Hematopoietic multipotent progenitor cell treated with erythropoietin and hydrocortisone succinate and interleukin-3 and kit ligand, for 4 days (in vitro differentiated cells): ENCODE results near the gene FOXO4.
A peak's percentile ranks its signal among the peaks of the same experiment; 100 is the strongest.

Source experiments
- DNase-seq: peaks from one replicate; pipeline ENCODE4 v3.0.0-alpha.2; 2015

Gene FOXO4

DNA sequence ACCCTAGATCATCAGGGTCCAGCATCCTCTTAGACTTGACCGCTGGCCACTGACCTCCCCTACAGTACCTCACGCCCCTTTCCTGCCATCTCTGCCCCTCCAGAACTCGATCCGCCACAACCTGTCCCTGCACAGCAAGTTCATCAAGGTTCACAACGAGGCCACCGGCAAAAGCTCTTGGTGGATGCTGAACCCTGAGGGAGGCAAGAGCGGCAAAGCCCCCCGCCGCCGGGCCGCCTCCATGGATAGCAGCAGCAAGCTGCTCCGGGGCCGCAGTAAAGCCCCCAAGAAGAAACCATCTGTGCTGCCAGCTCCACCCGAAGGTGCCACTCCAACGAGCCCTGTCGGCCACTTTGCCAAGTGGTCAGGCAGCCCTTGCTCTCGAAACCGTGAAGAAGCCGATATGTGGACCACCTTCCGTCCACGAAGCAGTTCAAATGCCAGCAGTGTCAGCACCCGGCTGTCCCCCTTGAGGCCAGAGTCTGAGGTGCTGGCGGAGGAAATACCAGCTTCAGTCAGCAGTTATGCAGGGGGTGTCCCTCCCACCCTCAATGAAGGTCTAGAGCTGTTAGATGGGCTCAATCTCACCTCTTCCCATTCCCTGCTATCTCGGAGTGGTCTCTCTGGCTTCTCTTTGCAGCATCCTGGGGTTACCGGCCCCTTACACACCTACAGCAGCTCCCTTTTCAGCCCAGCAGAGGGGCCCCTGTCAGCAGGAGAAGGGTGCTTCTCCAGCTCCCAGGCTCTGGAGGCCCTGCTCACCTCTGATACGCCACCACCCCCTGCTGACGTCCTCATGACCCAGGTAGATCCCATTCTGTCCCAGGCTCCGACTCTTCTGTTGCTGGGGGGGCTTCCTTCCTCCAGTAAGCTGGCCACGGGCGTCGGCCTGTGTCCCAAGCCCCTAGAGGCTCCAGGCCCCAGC, 5.2 kb downstream of the FOXO4 start:
- peak; percentile 43 for DNase-seq

DNA sequence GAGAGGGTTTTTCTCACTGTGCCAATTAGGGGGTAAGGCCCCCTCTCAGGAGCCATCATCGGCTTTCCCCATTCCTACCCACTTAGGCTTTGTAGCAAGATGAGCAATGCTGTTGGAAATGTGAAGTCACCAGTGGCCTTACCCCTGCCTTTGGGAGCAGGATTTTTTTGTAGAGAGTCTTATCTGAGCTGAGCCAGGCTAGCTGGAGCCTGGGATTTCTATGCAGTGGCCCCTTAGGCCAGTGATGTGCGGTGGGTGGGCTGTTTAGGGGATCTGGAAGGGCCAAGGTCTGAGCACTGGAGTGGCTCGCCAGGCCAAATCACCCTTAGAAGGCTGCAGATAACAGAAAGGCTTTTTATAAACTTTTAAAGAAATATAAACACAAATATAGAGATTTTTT, 6.6 kb downstream of the FOXO4 start:
- peak; percentile 50 for DNase-seq

DNA sequence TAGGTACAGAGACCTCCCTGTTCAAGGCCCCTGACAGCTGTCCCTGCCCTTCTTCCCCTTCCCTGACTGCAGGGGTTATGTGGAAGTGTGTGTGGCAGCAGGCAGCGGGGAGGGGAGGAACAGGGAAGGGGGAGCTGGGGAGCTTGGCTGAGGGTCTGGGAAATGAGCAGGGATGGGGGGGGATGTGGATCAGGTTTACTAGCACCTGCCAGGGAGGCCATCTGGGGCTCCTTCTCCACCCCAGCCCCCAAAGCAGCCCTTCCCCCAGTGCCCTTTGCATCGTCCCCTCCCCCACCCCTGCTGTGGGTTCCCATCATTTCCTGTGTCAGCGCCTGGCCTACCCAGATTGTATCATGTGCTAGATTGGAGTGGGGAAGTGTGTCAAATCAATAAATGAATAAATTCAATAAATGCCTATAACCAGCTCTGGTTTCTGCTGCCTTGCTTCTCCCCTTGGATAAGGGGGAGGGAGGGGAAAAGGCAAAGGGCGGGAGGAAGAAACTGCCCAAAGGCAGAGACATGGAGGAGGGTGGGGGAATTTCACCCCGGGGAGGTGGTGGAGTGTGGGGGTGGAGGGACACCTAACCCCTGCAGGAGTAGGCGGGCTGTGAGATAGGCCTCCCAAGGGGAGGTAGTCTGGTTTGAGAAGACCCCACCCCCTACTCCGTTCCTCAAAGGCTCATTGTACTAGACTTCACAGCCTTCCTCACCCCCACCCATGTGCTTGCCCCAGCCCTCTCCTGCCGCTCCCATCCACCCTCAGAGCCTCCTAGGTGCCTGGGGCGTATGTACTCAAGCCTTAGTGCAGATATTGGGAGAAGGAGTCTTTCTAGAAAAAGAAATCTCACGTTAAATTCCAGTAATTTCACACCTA, 7.7 kb downstream of the FOXO4 start:
- DNase-seq: peak; percentile 93

DNA sequence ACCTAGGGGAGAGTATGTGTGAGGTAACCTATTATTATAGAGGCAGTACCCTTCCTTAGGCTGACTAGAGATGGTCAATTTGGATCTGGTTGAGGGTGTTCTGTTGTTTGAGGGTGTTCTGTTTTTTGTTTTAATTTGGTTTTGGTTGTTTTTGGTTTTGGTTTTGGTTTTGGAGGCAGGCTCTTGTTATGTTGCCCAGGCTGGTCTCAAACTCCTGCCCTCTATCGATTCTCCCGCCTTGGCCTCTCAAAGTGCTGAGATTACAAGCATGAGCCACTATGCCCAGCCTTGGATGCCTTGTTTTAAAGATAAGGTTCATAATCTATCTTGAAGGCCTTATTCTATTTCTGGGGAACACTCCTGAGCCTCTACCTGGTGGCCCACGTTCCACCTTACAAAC, 10.0 kb downstream of the FOXO4 start:
- no peak for DNase-seq

DNA sequence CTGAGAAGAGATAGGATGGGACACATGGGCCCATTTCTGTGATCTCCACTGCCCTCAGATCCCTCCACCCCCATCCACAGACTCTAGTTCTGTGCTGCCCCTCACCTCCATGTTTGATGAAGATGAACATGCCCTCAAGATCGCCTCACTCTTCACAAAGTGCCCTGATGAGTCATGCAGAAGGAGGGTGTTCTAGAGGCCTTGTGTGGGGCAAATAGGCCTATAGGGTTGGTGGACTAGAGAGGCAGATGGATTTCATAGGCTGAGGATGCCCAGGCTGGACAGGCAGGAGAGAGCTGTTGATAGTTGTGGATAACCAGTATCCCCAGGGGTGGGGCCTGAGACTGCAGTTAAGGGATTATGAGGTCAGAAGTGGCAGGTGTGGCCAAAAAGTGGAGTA, 10.8 kb downstream of the FOXO4 start, which contains the start of gene CXorf65:
Gene CXorf65 (minus strand): TSS at position 314 of the 400 bp plus-strand sequence. CDS start 184 bp downstream, at position 130.
- peak; percentile 72 for DNase-seq

DNA sequence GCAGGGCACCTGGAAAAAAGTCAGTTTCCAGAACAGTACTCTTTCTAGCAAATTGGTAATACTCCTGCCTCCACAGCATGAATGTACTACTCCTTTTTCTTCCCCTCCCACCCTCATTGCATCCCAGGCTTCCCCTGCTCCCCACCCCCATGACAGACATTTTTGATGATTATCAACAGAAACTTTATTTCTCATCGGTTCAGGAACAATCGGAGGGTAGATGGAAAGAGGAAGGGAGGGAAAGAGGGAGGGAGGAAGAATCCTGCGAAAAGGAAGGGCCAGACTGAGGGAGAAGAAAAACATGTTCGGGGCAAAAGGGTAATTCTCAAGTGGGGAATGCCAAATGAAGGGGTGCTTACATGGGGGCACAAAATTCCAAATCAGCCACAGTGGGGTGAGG, 11.6 kb downstream of the FOXO4 start:
- DNase-seq: no peak

DNA sequence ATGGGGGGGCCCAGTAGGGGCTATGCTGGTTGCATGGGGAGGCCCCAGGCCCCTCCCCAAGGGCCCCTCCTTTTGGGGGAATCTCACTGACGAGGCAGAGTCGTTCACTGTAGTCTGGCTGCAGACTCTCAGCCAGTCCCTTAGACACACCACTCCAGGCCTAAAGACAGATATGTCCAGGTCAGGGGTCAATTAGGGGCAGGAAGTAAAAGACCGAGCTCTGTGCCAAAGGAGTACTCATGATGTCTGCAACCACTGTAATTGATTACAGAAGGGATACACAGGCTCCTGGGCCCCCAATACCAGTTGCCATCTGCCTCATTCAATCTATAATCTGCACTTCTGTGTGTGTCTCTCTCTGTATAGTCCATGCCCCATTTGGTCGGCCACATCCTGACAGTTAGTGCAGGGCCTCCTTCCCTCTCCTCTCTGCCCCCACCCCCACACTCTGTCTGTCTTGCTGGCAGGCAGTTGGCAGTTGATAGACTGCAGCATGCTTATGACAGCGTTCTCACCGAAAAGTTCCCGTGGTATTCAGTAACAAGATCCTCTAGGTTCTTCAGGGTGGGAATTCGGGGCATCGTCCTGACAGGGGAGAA, 12.2 kb downstream of the FOXO4 start:
- DNase-seq: peak; percentile 90

DNA sequence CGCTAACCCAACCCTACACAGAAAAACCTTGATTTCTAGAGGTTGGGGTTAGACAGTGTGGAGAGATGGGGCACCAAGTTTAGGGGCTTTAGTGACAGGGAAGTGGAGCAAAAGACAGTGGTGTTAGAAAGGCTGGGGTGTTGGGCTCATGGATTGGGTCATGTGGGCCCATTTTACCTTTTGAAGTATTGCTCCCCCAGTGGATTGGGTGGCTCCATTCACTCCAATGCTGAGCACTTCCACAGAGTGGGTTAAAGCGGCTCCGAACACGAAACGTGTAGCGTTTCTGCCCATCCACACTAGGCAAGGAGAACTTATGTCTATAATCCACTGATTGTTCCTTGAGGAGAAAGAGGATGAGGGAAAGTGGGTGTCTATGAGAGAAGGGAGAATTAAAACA, 13.4 kb downstream of the FOXO4 start:
- DNase-seq: peak; percentile 26

DNA sequence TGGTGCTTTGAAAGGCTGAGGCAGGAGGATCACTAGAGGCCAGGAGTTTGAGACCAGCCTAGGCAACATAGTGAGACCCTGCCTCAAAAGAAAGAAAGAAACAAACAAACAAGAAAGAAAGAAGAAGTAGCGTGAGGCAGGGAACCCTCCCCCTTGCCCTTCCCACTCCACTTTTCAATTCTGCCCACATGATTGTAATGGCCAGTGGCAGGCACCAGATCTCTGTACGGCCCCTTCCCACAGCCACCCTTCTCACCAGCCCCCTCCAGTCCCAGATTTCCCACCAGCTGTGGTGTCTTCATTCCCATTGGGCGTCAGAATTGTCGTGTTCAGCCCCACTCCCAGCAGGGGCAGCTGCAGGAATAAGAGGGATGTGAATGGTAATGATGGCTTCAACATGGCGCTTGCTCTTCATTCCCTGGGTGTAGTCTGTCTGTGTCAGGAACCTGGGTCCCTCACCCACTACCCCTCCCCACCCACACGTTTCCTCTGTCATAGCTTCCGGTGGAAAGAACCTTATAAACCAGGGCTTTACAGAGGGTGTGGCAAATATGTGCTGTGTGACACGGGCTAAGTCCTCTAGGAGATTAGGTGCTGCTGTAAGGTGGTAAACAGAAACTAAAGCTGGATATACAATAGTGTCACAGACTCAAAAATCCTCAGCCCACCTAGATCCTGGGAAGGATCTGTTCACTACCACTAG, 15.6 kb downstream of the FOXO4 start, which contains the start of gene IL2RG:
Gene IL2RG (minus strand): TSS at position 437 of the 703 bp plus-strand sequence. CDS start 38 bp downstream, at position 399.
- peak; percentile 82 for DNase-seq

DNA sequence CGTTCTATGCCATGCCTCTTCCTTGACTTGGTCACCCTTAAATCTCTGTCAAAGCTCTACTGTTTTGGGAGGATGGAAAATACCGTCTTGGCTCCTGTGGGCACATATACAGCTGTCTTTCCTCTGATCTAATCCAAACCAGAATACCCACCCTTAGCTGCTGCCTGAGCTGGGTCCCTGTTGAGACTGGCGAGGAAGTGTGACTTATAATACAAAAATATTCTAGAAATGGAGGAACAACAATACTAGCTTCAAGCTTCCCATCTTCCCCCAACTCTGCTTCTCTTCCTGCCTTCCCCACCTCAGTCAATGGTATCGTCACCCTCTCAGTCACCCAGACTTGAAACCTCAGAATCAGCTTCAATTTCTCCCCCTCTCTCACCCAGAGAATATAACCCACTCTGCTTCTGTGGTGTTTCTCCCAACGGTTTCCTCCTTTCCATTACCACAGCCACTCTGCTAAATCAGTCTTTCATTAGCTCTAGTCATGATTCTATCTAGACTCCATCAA, 16.3 kb downstream of the FOXO4 start:
- peak; percentile 57 for DNase-seq

DNA sequence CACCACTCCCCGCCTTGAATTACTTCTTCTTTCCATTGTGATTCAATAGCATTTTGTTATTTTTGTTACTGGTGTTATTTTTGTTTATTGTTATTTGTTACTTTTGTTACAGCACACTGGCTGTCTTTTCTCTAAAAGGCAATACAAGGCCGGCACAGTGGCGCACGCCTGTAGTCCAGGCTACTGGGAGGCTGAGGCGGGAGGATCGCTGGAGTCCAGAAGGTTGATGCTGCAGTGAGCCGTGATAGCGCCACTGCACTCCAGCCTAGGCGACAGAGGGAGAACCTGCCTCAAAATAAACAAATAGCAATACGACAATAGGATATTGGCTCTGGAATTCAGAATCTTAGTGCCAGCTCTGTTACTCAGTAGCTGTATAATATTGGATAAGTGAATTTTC, 21.7 kb downstream of the FOXO4 start:
- DNase-seq: no peak

DNA sequence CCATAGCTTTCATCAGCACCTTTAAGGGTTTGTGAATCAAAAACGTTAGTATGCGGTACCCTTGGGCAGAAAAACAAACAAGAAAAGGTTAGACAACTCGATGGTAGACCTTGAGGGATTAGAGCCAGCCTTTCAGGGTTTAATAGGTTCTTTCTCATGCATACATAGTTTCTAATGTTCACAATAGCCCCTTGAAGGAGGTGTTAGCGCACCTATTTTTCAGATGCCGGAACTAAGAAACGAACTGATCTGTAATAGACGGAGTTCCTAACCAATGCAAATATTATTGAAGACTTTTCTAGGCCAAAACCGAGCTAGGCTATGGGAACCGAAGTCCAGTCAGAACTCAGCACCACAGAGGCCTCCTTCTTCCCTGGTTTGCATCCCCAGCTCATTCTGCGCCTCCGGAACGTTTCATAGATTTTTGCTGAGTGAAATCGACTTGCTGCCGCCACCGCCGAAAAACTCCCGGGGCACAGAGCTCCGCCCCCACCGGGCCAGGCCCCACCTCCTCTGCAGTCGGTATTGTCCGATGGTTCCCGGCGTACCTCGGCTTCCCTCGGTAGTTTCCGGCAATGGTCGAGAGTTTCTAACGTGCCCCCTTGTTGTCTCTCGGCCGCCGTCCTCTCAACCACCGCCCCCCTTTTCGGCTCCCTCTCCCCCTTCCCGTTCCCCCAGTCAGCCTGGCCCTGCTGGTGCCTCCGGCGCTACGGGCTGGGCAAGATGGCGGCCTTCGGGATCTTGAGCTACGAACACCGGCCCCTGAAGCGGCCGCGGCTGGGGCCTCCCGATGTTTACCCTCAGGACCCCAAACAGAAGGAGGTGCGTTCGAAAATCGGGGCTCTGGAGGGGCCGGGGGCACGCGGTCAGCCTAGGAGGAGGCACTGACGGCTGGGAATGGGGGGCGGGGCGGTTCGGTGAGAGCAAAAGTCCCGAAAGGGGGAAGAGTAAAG, 22.7 kb downstream of the FOXO4 start, which contains the start of gene MED12:
Gene MED12 (plus strand): TSS at position 565 of the 953 bp plus-strand sequence. CDS start 159 bp downstream, at position 724.
- peak; percentile 94 for DNase-seq

DNA sequence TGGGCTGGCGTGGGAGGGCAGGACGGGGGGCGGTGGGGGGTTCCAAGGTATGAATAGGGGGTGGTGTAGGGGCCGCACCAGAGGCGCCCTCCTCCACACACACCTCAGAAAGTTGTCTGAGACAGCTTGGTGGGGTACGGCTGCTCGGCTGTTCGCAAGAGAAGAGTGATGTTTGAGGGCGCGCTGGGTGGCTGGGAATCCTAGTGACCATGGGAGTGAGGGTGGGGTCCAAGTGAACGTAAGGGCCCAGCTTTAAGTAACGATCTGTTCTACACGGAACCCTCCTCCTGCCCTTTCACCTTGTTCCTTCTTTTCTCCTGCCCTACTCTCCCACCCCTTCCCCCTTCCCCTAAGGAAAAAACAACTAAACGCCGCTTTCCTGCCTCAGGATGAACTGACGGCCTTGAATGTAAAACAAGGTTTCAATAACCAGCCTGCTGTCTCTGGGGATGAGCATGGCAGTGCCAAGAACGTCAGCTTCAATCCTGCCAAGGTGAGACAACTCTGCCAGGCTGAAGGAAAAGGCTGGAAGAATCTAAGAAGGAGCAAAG, 23.4 kb downstream of the FOXO4 start:
- peak; percentile 29 for DNase-seq

DNA sequence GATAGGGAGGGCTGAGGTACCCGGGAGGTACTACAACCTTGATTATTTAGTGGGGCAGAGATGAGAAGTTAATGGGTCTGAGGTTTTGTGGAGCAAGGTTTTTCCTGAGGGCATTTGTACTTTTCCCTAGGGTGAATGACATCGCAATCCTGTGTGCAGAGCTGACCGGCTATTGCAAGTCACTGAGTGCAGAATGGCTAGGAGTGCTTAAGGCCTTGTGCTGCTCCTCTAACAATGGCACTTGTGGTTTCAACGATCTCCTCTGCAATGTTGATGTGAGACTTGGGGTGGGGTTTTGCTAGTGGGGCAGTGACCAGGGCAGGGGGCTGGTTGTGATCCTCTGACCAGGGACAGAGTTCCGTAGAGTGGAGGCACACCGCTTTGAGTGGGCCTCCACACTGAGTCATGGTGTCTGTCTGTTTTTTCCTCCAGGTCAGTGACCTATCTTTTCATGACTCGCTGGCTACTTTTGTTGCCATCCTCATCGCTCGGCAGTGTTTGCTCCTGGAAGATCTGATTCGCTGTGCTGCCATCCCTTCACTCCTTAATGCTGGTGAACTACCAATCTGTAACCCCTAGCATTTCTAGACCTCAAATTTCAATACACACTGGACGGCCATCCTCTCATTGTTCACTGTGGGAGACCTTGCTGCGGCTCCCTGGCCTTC, 32.6 kb downstream of the FOXO4 start:
- no peak for DNase-seq

DNA sequence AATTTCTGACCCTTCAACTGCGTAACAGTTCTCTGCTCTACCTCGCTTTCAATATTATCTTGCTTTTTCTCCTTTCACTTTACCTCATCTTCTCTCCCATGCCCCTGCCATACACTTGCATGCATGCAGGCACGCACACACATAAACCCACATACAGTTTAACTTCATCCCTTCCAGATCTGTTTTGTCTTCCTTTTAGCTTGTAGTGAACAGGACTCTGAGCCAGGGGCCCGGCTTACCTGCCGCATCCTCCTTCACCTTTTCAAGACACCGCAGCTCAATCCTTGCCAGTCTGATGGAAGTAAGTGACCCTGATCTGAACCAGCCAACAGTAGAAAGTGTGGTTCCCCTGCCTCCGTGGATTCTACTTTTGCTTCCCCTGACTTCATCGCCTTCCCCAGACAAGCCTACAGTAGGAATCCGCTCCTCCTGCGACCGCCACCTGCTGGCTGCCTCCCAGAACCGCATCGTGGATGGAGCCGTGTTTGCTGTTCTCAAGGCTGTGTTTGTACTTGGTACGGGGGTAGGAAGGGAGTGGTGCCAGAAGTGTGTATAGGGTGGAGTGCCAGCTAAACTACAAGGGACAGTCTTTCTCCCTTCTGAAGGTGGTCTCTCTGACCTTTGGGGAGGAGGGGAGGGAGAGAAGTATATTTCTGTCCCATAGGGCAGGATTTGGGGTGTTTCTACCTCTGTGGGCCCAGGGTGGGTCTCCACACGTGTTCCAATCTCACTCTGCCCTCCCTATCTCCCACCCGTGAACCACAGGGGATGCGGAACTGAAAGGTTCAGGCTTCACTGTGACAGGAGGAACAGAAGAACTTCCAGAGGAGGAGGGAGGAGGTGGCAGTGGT, 33.5 kb downstream of the FOXO4 start:
- DNase-seq: peak; percentile 85

DNA sequence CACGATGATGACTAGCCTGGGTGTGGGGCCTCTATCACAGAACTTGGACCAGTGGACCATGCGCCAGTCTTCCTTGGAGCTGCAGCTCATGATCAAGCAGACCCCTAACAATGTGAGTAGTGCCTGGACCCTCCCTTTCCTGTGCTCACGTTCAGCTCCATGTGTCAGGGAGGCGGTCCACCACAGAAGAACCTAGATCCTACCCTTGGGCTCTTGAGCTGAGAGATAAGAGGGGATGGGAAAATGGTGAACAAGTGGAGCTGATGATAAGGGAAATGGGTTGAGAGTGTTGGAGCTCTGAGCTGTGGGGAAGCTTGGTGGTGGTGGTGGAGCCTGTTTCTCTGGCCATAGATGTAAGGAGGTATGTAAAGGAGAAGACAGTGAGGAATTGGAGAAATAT, 35.9 kb downstream of the FOXO4 start:
- DNase-seq: peak; percentile 90

DNA sequence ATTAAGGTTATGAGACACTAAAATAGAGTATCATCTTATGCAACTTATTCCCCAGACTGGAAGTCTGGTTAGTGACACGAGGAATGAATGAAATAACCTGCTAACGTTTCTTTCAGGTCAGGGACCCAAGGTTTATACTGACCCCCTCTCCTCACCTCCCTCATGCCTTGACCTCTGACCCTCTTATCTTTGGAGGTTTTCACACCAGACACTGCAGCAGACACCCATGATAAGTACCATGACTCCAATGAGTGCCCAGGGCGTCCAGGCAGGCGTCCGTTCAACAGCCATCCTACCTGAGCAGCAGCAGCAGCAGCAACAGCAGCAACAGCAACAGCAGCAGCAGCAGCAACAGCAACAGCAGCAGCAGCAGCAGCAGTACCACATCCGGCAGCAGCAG, 44.8 kb downstream of the FOXO4 start:
- no peak for DNase-seq

DNA sequence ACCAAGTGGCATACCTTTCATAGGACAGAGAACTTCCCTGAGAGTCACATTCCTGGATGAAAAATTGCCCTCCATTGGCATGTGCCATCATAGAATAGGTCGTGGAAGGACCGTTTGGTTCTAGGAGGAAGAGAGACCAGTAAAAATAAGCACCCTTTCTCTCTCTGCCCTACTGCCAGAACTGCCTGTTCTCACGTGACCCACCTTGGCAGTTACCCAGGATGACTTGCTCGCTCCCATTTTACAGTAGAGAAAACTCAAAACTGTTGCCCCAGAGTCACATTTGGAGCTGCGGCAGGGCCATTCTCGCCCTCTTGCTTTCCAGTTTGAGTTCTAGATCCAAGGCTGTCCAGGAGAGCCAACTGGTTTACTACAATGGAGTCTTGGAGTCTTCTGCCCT, 47.9 kb downstream of the FOXO4 start:
- DNase-seq: peak; percentile 23

DNA sequence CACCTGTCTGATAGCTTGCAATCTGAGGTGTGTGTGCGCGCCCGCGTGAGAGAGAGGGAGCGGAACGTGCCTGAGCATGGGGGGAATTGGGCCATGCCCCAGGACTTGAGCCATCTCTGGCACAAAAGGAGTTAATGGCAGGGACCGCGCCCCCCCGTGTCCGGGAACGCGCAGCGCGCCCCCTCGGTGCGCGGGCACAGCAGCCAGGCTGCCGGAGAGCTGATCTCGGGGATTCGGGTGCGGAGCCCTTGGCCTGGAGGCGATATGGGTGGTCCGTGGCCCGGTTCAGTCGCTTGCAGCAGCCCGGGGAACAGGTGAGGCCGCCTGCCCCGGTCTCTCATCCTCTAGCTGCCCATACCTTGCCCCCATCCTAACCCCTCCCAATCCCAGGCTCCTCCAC, 49.0 kb downstream of the FOXO4 start, which contains the start of gene NLGN3:
Gene NLGN3 (plus strand): TSS at position 191 of the 400 bp plus-strand sequence. CDS start 2,909 bp downstream, outside the sequence.
- DNase-seq: peak; percentile 26
